ENCODE measurements around the gene LPP. TPM values are rescaled to one million over a fixed set of nuclear protein-coding genes. Genes with fewer than 3 reads are reported as not detected.

The LPP gene
- total and polyA plus RNA-seq, 2 donors from 2014 or later, result 6.7 to 233 TPM

DNA sequence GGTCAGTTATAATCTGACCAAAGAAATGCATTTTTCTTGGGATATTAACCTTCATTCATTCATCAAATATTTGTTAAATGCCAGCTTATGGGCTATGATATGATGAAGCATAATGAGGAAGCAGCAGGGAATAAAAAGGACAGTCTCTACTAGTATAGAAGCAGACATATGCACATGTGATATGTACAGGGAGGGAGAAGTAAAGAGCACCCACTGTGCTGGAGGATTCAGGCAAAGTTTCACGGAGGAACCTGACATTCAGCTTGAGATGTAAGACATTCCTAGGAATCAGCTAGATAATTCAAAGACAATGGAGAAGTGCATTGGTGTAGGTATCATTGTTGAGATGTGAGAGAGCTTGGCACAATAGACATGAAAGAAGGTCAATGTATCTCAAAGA, 450.7 kb downstream of the LPP start:
- FAIRE-seq, result no peak
- H3K27ac ChIP-seq (ENCODE audit: low read depth in 2 of 2, low read length in 2 of 2), result no peak overlapping the region

DNA sequence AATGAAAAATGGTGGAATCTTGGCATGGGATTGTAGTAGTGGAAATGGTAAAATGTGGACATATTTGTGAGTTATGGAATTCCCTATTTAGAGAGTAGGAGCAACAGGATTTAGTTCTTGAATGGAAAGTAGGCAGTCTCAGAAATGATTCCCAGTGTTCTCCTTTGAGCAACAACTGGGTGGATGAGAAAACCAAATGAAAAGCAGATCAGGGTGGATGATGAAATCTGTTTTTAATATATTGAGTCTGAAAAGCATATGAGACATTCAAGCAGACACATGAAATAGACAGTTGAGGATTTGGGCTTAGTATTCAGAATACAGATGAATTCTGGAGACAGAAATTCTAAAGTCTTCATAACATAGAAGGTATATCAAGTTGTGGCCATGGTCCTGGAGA, 451.3 kb downstream of the LPP start:
- peaks cover 0 to 4% (median 0%) of the 10 kb centered on the region in 3 donors for H3K9me3 ChIP-seq (ENCODE audit: control insufficient read depth in 2 of 3, insufficient read depth in 1 of 3, low read length in 3 of 3)
- H3K9ac ChIP-seq (ENCODE audit: low read length in 3 of 3), result no peak overlapping the region
- peaks cover 5 to 12% (median 11%) of the 10 kb centered on the region in 3 donors for H3K36me3 ChIP-seq (ENCODE audit: control insufficient read depth in 2 of 3, insufficient read depth in 3 of 3, low read length in 3 of 3)
- TF ChIP-seq, protein P1, sequence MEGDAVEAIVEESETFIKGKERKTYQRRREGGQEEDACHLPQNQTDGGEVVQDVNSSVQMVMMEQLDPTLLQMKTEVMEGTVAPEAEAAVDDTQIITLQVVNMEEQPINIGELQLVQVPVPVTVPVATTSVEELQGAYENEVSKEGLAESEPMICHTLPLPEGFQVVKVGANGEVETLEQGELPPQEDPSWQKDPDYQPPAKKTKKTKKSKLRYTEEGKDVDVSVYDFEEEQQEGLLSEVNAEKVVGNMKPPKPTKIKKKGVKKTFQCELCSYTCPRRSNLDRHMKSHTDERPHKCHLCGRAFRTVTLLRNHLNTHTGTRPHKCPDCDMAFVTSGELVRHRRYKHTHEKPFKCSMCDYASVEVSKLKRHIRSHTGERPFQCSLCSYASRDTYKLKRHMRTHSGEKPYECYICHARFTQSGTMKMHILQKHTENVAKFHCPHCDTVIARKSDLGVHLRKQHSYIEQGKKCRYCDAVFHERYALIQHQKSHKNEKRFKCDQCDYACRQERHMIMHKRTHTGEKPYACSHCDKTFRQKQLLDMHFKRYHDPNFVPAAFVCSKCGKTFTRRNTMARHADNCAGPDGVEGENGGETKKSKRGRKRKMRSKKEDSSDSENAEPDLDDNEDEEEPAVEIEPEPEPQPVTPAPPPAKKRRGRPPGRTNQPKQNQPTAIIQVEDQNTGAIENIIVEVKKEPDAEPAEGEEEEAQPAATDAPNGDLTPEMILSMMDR (IDR thresholded peaks at IDR 0.05; ENCODE audit: borderline replicate concordance, extremely low read depth, insufficient read depth), result no peak
- DNase-seq (no peak), FAIRE-seq (no peak)
- intact Hi-C loops (cut with DNase I), result no loop called here
- no peaks in the 10 kb centered on the region for H3K27me3 ChIP-seq (ENCODE audit: control insufficient read depth, insufficient read depth, low read length)
- H3K4me3 ChIP-seq (ENCODE audit: low read length in 3 of 3), result no peak overlapping the region
- H3K4me1 ChIP-seq (ENCODE audit: control insufficient read depth in 2 of 3, insufficient read depth in 2 of 3, low read depth in 1 of 3, low read length in 3 of 3), result no peaks in the 10 kb centered on the region
- H3K27ac ChIP-seq (ENCODE audit: low read depth in 2 of 2, low read length in 2 of 2), result no peak overlapping the region

More for the DNA sequence above, 450.7 kb downstream of the LPP start:
- Histone ChIP-seq H3K9ac (ENCODE audit: low read length in 3 of 3) (no peak overlapping the region), H3K4me3 (ENCODE audit: low read length in 3 of 3) (no peak overlapping the region), H3K9me3 (ENCODE audit: control insufficient read depth in 2 of 3, insufficient read depth in 1 of 3, low read length in 3 of 3) (peaks cover 0 to 4% (median 0%) of the 10 kb centered on the region in 3 donors), H3K27me3 (ENCODE audit: control insufficient read depth, insufficient read depth, low read length) (no peaks in the 10 kb centered on the region), H3K36me3 (ENCODE audit: control insufficient read depth in 2 of 3, insufficient read depth in 3 of 3, low read length in 3 of 3) (peaks cover 2 to 6% (median 6%) of the 10 kb centered on the region in 3 donors), H3K4me1 (ENCODE audit: control insufficient read depth in 2 of 3, insufficient read depth in 2 of 3, low read depth in 1 of 3, low read length in 3 of 3) (no peaks in the 10 kb centered on the region)
- intact Hi-C loops (cut with DNase I), result no loop called here
- TF ChIP-seq, protein P1 (IDR thresholded peaks at IDR 0.05; ENCODE audit: borderline replicate concordance, extremely low read depth, insufficient read depth), result no peak
- DNase-seq, result no peak

DNA sequence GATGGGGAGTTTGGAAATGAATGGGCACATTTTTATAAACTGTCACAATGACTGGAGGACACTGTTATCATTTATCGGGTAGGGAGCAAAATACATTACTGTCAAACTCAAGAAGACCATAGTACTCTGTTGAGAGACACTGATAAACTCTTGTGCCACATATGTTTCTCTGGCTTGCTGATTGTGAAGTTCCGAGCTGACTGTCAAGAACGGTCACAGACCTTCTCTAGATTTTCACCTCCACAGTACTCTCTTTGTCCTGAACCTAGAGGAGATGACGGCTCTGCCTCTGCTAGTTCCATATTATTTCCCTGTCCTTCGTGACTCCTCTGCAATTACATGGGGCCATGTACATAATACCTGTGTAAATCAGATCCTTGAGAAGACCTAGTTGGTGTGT, 451.9 kb downstream of the LPP start:
- no peak for FAIRE-seq
- Histone ChIP-seq H3K36me3 (ENCODE audit: control insufficient read depth in 2 of 3, insufficient read depth in 3 of 3, low read length in 3 of 3) (peaks cover 5 to 16% (median 12%) of the 10 kb centered on the region in 3 donors), H3K9me3 (ENCODE audit: control insufficient read depth in 2 of 3, insufficient read depth in 1 of 3, low read length in 3 of 3) (peaks cover 0 to 4% (median 0%) of the 10 kb centered on the region in 3 donors), H3K27ac (ENCODE audit: low read depth in 2 of 2, low read length in 2 of 2) (no peak overlapping the region), H3K27me3 (ENCODE audit: control insufficient read depth, insufficient read depth, low read length) (no peaks in the 10 kb centered on the region), H3K9ac (ENCODE audit: low read length in 3 of 3) (no peak overlapping the region), H3K4me3 (ENCODE audit: low read length in 3 of 3) (no peak overlapping the region), H3K4me1 (ENCODE audit: control insufficient read depth in 2 of 3, insufficient read depth in 2 of 3, low read depth in 1 of 3, low read length in 3 of 3) (no peaks in the 10 kb centered on the region)
- intact Hi-C loops (cut with DNase I), result no loop called here
- no peak for DNase-seq
- TF ChIP-seq, protein P1 (IDR thresholded peaks at IDR 0.05; ENCODE audit: borderline replicate concordance, extremely low read depth, insufficient read depth), result no peak

DNA sequence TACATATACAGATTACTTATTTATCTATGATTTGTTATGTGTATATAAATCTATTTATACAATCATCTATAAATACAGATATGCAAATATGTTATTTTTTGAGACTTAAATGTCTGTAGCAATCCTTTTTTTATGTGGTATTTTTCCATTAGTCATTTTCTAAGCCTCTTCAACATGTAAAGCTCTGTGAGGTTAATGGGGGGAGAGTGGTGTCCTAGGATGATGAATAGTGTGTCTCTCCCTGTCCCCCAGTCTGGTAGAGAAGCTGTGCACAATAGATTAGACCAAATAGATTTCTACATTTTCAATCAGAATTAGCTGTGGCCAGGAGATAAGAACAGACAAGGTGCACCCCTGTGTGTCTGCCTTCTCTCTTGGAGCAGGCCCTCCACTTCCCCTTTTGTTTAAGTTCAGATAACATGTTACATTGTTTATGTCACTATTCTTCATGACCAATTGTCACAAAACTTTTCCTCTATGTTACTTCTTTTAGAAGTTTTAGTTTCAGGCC, 453.9 kb downstream of the LPP start:
- no peaks in the 10 kb centered on the region for H3K27me3 ChIP-seq (ENCODE audit: control insufficient read depth, insufficient read depth, low read length)
- H3K36me3 ChIP-seq (ENCODE audit: control insufficient read depth in 2 of 3, insufficient read depth in 3 of 3, low read length in 3 of 3), result peaks cover 5 to 16% (median 12%) of the 10 kb centered on the region in 3 donors
- H3K9me3 ChIP-seq (ENCODE audit: control insufficient read depth in 2 of 3, insufficient read depth in 1 of 3, low read length in 3 of 3), result peaks cover 0 to 4% (median 0%) of the 10 kb centered on the region in 3 donors
- DNase-seq (no peak), FAIRE-seq (no peak)
- intact Hi-C loops (cut with DNase I), result no loop called here
- H3K27ac ChIP-seq (ENCODE audit: low read depth in 2 of 2, low read length in 2 of 2), result no peak overlapping the region
- H3K9ac ChIP-seq (ENCODE audit: low read length in 3 of 3), result no peak overlapping the region
- H3K4me1 ChIP-seq (ENCODE audit: control insufficient read depth in 2 of 3, insufficient read depth in 2 of 3, low read depth in 1 of 3, low read length in 3 of 3), result no peaks in the 10 kb centered on the region
- TF ChIP-seq, protein P1 (IDR thresholded peaks at IDR 0.05; ENCODE audit: borderline replicate concordance, extremely low read depth, insufficient read depth), result no peak
- no peak overlapping the region for H3K4me3 ChIP-seq (ENCODE audit: low read length in 3 of 3)

Measured in kidney (tissue), 14 donors.